K562 (cell line): ENCODE data around the gene CEP95. TPM values are rescaled to one million over a fixed set of nuclear protein-coding genes. Genes with fewer than 3 reads are reported as not detected.

ENCODE experiments used
- ATAC-seq: fragments of 200-7000 bp; cut with Tn5 transposase; 3 replicates; pipeline ENCODE4 v1.9.1; 2020; ENCODE audit warnings: moderate library complexity
- BruUV-seq: library from RNA; stranded (reverse); fragments of 400-500 nt; replicated peaks from 2 replicates; lab custom pipeline; 2021; lab: Mats Ljungman, UMichigan
- CTCF ChIA-PET: fragments of 300-600 bp; formaldehyde crosslinking; extraction: SDS; loops from one replicate; lab custom pipeline; 2021; ENCODE audit warnings: low intra/inter-chr PET ratio; lab: Yijun Ruan, JAX
- POLR2A ChIA-PET: fragments of 300-600, 350-650 bp; sonication (Branson Sonifier 250); formaldehyde crosslinking; extraction: SDS; loops from one replicate; lab custom pipeline; 2021; ENCODE audit warnings: antibody characterized with exemption, inconsistent platforms; lab: Yijun Ruan, JAX
- DNase-seq, 4 experiments: peaks; one replicate each; pipeline versions ENCODE4 v3.0.0 to v3.0.0-alpha.2; 2011 to 2018; ENCODE audit warnings: low spot score in 3 of 4, mixed read lengths in 3 of 4; ENCODE audit errors: extremely low read depth in 1 of 4
- FAIRE-seq: peaks from 2 replicates; lab custom pipeline; 2011; peaks lifted over from hg19 to GRCh38; lab: Jason Lieb, UNC
- H2AFZ ChIP-seq: 2 replicates; pipeline ENCODE4 v1.6.0; 2011; ENCODE audit warnings: low read depth, low read length, control low read depth, inconsistent platforms
- H3K27ac ChIP-seq: fragments of 200-600 bp; 3 replicates; pipeline ENCODE4 v1.8.0; 2011; ENCODE audit warnings: low read depth, mild to moderate bottlenecking, control low read depth, inconsistent platforms, low read length, moderate library complexity, mixed read lengths; ENCODE audit errors: extremely low read depth
- H3K27me3 ChIP-seq, 2 experiments: fragments of 300-600 bp in 1 of 2; 2 replicates in 1 of 2; 3 replicates in 1 of 2; pipeline versions ENCODE4 v1.6.0 to v1.8.0; 2011; ENCODE audit warnings: inconsistent platforms in 2 of 2, low read length in 2 of 2, mild to moderate bottlenecking in 1 of 2, mixed read lengths in 1 of 2, moderate library complexity in 1 of 2; ENCODE audit not compliant: control insufficient read depth in 2 of 2, insufficient read depth in 2 of 2
- H3K36me3 ChIP-seq: fragments of 300-600 bp; 3 replicates; pipeline ENCODE4 v1.8.0; 2011; ENCODE audit warnings: mild to moderate bottlenecking, low read length, inconsistent platforms; ENCODE audit not compliant: control insufficient read depth, insufficient read depth
- H3K4me1 ChIP-seq, 2 experiments: fragments of 200-600 bp in 1 of 2; replicated peaks in 1 of 2; 2 replicates in 1 of 2; 3 replicates in 1 of 2; pipeline versions ENCODE4 v1.5.1 to v1.8.0; 2011; ENCODE audit warnings: inconsistent platforms in 2 of 2, low read length in 2 of 2, mild to moderate bottlenecking in 1 of 2, mixed read lengths in 1 of 2, moderate library complexity in 1 of 2; ENCODE audit not compliant: control insufficient read depth in 2 of 2, insufficient read depth in 2 of 2
- H3K4me2 ChIP-seq: 2 replicates; pipeline ENCODE4 v1.6.1; 2011; ENCODE audit warnings: low read length, control low read depth, inconsistent platforms, mixed read lengths; ENCODE audit not compliant: insufficient read depth
- H3K4me3 ChIP-seq: fragments of 200-600 bp; sonication (generic), shearing (Covaris generic); 2 replicates; pipeline ENCODE4 v1.5.1; 2016; ENCODE audit warnings: control low read depth, inconsistent platforms
- H3K79me2 ChIP-seq: fragments of 200-600 bp; 3 replicates; pipeline ENCODE4 v1.8.0; 2011; ENCODE audit warnings: low read length, inconsistent platforms; ENCODE audit not compliant: control insufficient read depth, insufficient read depth
- H3K9ac ChIP-seq, 2 experiments: 2 replicates each; pipeline versions ENCODE4 v1.6.0 to v1.6.1; 2011; ENCODE audit warnings: low read depth in 2 of 2, low read length in 2 of 2, control low read depth in 1 of 2, inconsistent platforms in 1 of 2, mild to moderate bottlenecking in 1 of 2, mixed read lengths in 1 of 2; ENCODE audit not compliant: insufficient read depth in 1 of 2
- H3K9me1 ChIP-seq: one replicate; pipeline ENCODE4 v1.6.0; 2011; ENCODE audit warnings: inconsistent platforms, mild to moderate bottlenecking, low read length, moderate library complexity; ENCODE audit not compliant: control insufficient read depth, insufficient read depth
- H3K9me3 ChIP-seq: replicated peaks from 2 replicates; pipeline ENCODE4 v1.5.1; 2011; ENCODE audit warnings: low read depth, low read length, inconsistent platforms; ENCODE audit not compliant: control insufficient read depth, insufficient read depth
- H4K20me1 ChIP-seq: replicated peaks from 2 replicates; pipeline ENCODE4 v1.6.1; 2011; ENCODE audit warnings: low read length, inconsistent platforms, mixed read lengths; ENCODE audit not compliant: control insufficient read depth, insufficient read depth
- ATF7 ChIP-seq: fragments of 450-650 bp; IDR thresholded peaks from 2 replicates; pipeline ENCODE4 v1.7.1; 2014; ENCODE audit warnings: mild to moderate bottlenecking, moderate library complexity
- CBX3 ChIP-seq, 2 experiments: IDR thresholded peaks; 1 replicate in 1 of 2; 2 replicates in 1 of 2; pipeline ENCODE4 v1.6.1; 2012; ENCODE audit warnings: inconsistent platforms in 2 of 2, low read length in 2 of 2, borderline replicate concordance in 1 of 2, control low read depth in 1 of 2
- CGGBP1 ChIP-seq: fragments of 250-450 bp; sonication (Bioruptor Pico); IDR thresholded peaks from 2 replicates; pipeline ENCODE4 v1.9.0; 2021; ENCODE audit warnings: mild to moderate bottlenecking
- HDAC8 ChIP-seq: fragments of 450-650 bp; IDR thresholded peaks from 2 replicates; pipeline ENCODE4 v1.6.1; 2016; ENCODE audit warnings: mild to moderate bottlenecking, missing genetic modification characterization, moderate library complexity, missing compliant biosample characterization
- HES1 ChIP-seq: fragments of 450-650 bp; IDR thresholded peaks from 2 replicates; pipeline ENCODE4 v1.6.1; 2016; ENCODE audit warnings: low read depth, mild to moderate bottlenecking, moderate library complexity
- KAT2B ChIP-seq: IDR thresholded peaks from one replicate; pipeline ENCODE4 v1.6.1; 2012; ENCODE audit warnings: low read depth, mild to moderate bottlenecking, control low read depth, inconsistent platforms, low read length, moderate library complexity
- NR1H2 ChIP-seq: sonication (generic); formaldehyde crosslinking; IDR thresholded peaks from 2 replicates; pipeline ENCODE4 v1.4.0; 2020; ENCODE audit warnings: mild to moderate bottlenecking, missing genetic modification reagents
- POLR3A ChIP-seq: IDR thresholded peaks from 2 replicates; pipeline ENCODE4 v1.6.1; 2011; ENCODE audit warnings: borderline replicate concordance, mild to moderate bottlenecking, moderate library complexity; ENCODE audit not compliant: insufficient read length, insufficient read depth; ENCODE audit errors: extremely low read depth
- ZNF133 ChIP-seq: fragments of 250-450 bp; sonication (Bioruptor Pico); IDR thresholded peaks from 2 replicates; pipeline ENCODE4 v1.4.0; 2020; ENCODE audit warnings: mild to moderate bottlenecking
- ZNF518B ChIP-seq: fragments of 250-450 bp; sonication (Bioruptor Pico); IDR thresholded peaks from 2 replicates; pipeline ENCODE4 v1.5.0; 2021; ENCODE audit warnings: mild to moderate bottlenecking, moderate library complexity
- ZNF583 ChIP-seq: fragments of 250-450 bp; sonication (Bioruptor Pico); IDR thresholded peaks from 2 replicates; pipeline ENCODE4 v1.4.0; 2020
- WGBS: fragments of 100-300 bp; shearing (Covaris generic); methylation state at CpG from one replicate; pipeline ENCODE4 v1.1.6; 2016; ENCODE audit warnings: low coverage, mixed read lengths; ENCODE audit not compliant: insufficient coverage; ENCODE audit errors: missing lambda C conversion rate; 5-methylcytosine and 5-hydroxymethylcytosine counted together
- in situ Hi-C: fragments of 300-500 bp; cut with MboI; formaldehyde crosslinking; loops from 4 replicates; pipeline ENCODE4 v1.15.0; 2018; ENCODE audit warnings: inconsistent platforms, mixed read lengths
- intact Hi-C: fragments of 100-400 bp; cut with micrococcal nuclease; formaldehyde crosslinking; loops from 2 replicates; pipeline ENCODE4 v1.14.2; 2022
- polyA plus RNA-seq, 8 experiments: library from polyadenylated mRNA; depleted of rRNA in 4 of 8; stranded (reverse) in 5 of 8; unstranded in 3 of 8; fragments of >200 nt; fragmentation: Nextera tagmentation in 2 of 8; fragmentation: Illumina TruSeq in 1 of 8; extraction: Ambion mirVana in 2 of 8; extraction: Trizol in 1 of 8; gene quantifications; 2 replicates each; pipeline versions ENCODE4 v1.2.1 to v1.2.3, GENCODE V29; 2011 to 2014; ENCODE audit warnings: inconsistent platforms in 1 of 8, missing spikeins in 1 of 8
- total RNA-seq, 7 experiments: library from RNA; depleted of rRNA in 6 of 7; stranded (reverse); fragments of >200 nt in 6 of 7; fragmentation: Illumina TruSeq in 2 of 7; extraction: Trizol in 2 of 7; gene quantifications; 2 replicates each; pipeline versions ENCODE4 v1.2.1 to v1.2.3, GENCODE V29; 2011 to 2021; ENCODE audit warnings: low replicate concordance in 1 of 7

CEP95 gene
- total and polyA plus RNA-seq, 9 of the 15 experiments (the other 6 are each of a cell fraction or from before 2014, with no cell fraction given): 26.7 to 80.7 (median 56.9) TPM

DNA sequence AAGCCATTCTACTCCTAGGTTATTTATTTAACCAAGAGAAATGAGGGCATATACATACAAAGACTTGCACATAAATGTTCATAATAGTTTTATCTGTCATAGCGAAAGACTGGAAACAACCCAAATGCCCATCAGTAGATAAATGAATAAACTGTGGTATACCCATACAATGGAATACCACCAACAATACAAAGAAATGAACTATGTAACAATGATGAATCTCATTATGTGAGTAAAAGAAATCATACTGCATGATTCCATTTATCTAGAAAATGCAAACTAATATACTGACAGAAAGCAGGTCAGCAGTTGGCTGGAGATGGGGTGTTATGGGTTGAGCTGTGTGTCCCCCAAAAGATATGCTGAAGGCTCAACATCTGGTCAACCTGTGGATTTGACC lies 57.3 kb downstream of the CEP95 start:
- in situ Hi-C loops (no loop called here), intact Hi-C loops (no loop called here)
- H2AFZ ChIP-seq: no peak overlapping the region
- no TSS peak for BruUV-seq
- no peak overlapping the region for H3K27ac ChIP-seq
- ChIA-PET POLR2A (interaction anchor here (0.6 to 2.0 kb wide), 2 partner anchors 11 to 67 kb away, joined by 4 read pairs; no protein-coding TSS in a partner anchor), CTCF (no interaction called here)
- FAIRE-seq (no peak), ATAC-seq (no peak), DNase-seq (no peak)
- H3K9ac ChIP-seq: no peak overlapping the region
- no peaks in the 10 kb centered on the region for H3K27me3 ChIP-seq
- H3K4me3 ChIP-seq: no peak overlapping the region
- H3K79me2 ChIP-seq: no peaks in the 10 kb centered on the region
- H3K4me1 ChIP-seq: no peaks in the 10 kb centered on the region
- H3K9me1 ChIP-seq: no peaks in the 10 kb centered on the region
- 94% methylated on average over 1 of the region's 1 CpG for WGBS
- H3K4me2 ChIP-seq: no peak overlapping the region
- H4K20me1 ChIP-seq: no peaks in the 10 kb centered on the region
- H3K9me3 ChIP-seq: no peaks in the 10 kb centered on the region
- peaks cover 14% of the 10 kb centered on the region for H3K36me3 ChIP-seq
- TF ChIP-seq NR1H2 (no peak), HES1 (no peak), ZNF133 (no peak), CGGBP1 (no peak), HDAC8 (no peak), ZNF518B (CRISPR knock-in tag) (no peak), POLR3A (no peak), KAT2B (no peak), ATF7 (no peak), ZNF583 (CRISPR knock-in tag) (no peak), CBX3 (IDR thresholded peaks at IDR 0.05; ENCODE audit: borderline replicate concordance in 1 of 2, low read length in 2 of 2) (no peak)
